Activated naive CD8-positive, alpha-beta T cell treated with anti-CD3 and anti-CD28 coated beads, Interleukin-2, amount 10 ng/mL, durations not matched to agents 7 days and 5 days (primary cell): ENCODE results near the gene RAB40B. TPM values are rescaled to one million over a fixed set of nuclear protein-coding genes. Genes with fewer than 3 reads are reported as not detected.
"Not testable (repeated sequence)": the region's sequence is repeated elsewhere in the genome, so short reads cannot be mapped to it uniquely, and the experiment has no call there.

Experiments
- ATAC-seq: fragments of 150-1000 bp; cut with Tn5 transposase; one replicate; pipeline ENCODE4 v1.10.0; 2021; ENCODE audit warnings: low read depth, moderate library complexity
- POLR2A ChIA-PET: fragments of 350-600 bp; sonication (Branson Sonifier 250); formaldehyde crosslinking; loops from one replicate; lab custom pipeline; 2021; ENCODE audit warnings: antibody characterized with exemption; lab: Charles Lee
- DNase-seq: peaks from one replicate; pipeline ENCODE4 v3.0.0; 2021
- H3K27ac Mint-ChIP-seq: one replicate; pipeline ENCODE4 v1.8.0; 2022; ENCODE audit warnings: mild to moderate bottlenecking, mixed read lengths
- H3K27me3 Mint-ChIP-seq: one replicate; pipeline ENCODE4 v1.8.0; 2022; ENCODE audit warnings: mild to moderate bottlenecking, moderate library complexity, mixed read lengths
- H3K36me3 Mint-ChIP-seq: one replicate; pipeline ENCODE4 v1.8.0; 2021; ENCODE audit warnings: mild to moderate bottlenecking, mixed read lengths
- H3K4me1 Mint-ChIP-seq: one replicate; pipeline ENCODE4 v1.8.0; 2021; ENCODE audit warnings: mixed read lengths
- H3K4me3 Mint-ChIP-seq: one replicate; pipeline ENCODE4 v1.8.0; 2022; ENCODE audit warnings: mild to moderate bottlenecking, moderate library complexity, mixed read lengths
- H3K9me3 Mint-ChIP-seq: one replicate; pipeline ENCODE4 v1.8.0; 2021; ENCODE audit warnings: mixed read lengths
- total RNA-seq, 2 experiments: library from RNA; stranded (reverse); gene quantifications; one replicate each; pipeline ENCODE4 v1.2.3, GENCODE V29; 2021

Gene RAB40B
- total RNA-seq, 2 experiments from 2014 or later: 3.3 to 3.5 TPM

- not testable (repeated sequence) for ATAC-seq, H3K27ac Mint-ChIP-seq
- POLR2A ChIA-PET: interaction anchor here (1.0 kb wide), 1 partner anchor 18 kb away, joined by 3 read pairs; no protein-coding TSS in a partner anchor
These were observed 43.9 kb downstream of the RAB40B start for GRCh38 chr17:82654611-82655010.

GRCh38 chr17:82653651-82654528 lies 44.6 kb downstream of the RAB40B start:
- no peak for DNase-seq
- POLR2A ChIA-PET: no interaction called here
- Mint-ChIP-seq H3K4me1 (no peaks in the 10 kb centered on the region), H3K36me3 (no peaks in the 10 kb centered on the region), H3K27ac (no peak overlapping the region), H3K4me3 (no peak overlapping the region), H3K27me3 (no peaks in the 10 kb centered on the region), H3K9me3 (no peaks in the 10 kb centered on the region)
- ATAC-seq: no peak

More at GRCh38 chr17:82654611-82655010, 43.9 kb downstream of the RAB40B start:
- H3K9me3 Mint-ChIP-seq, H3K36me3 Mint-ChIP-seq, H3K4me1 Mint-ChIP-seq, H3K4me3 Mint-ChIP-seq, H3K27me3 Mint-ChIP-seq, DNase-seq: not testable (repeated sequence)

- peaks cover 3% of the 10 kb centered on the region for H3K36me3 Mint-ChIP-seq
- ATAC-seq: no peak
- no peak overlapping the region for H3K4me3 Mint-ChIP-seq
- no peaks in the 10 kb centered on the region for H3K9me3 Mint-ChIP-seq
- H3K4me1 Mint-ChIP-seq: peaks cover 8% of the 10 kb centered on the region
- no peak overlapping the region for H3K27ac Mint-ChIP-seq
- no peak for DNase-seq
- H3K27me3 Mint-ChIP-seq: no peaks in the 10 kb centered on the region
- POLR2A ChIA-PET: no interaction called here
These were observed 47.8 kb downstream of the RAB40B start for GRCh38 chr17:82650723-82651122.

GRCh38 chr17:82649501-82650261 lies 48.8 kb downstream of the RAB40B start:
- Mint-ChIP-seq H3K4me3 (peak overlapping the region; percentile 57), H3K36me3 (peaks cover 6% of the 10 kb centered on the region), H3K27ac (peak overlapping the region; percentile 64), H3K9me3 (no peaks in the 10 kb centered on the region), H3K27me3 (no peaks in the 10 kb centered on the region), H3K4me1 (peaks cover 14% of the 10 kb centered on the region)
- POLR2A ChIA-PET: interaction anchor here (0.8 kb wide), 1 partner anchor 214 kb away, joined by 6 read pairs; no protein-coding TSS in a partner anchor
- DNase-seq (no peak), ATAC-seq (no peak)

GRCh38 chr17:82648742-82649331 lies 49.7 kb downstream of the RAB40B start:
- H3K27ac Mint-ChIP-seq: peak overlapping the region; percentile 68
- POLR2A ChIA-PET: no interaction called here
- peaks cover 17% of the 10 kb centered on the region for H3K4me1 Mint-ChIP-seq
- peak; percentile 65 for DNase-seq
- peaks cover 10% of the 10 kb centered on the region for H3K36me3 Mint-ChIP-seq
- H3K27me3 Mint-ChIP-seq: no peaks in the 10 kb centered on the region
- ATAC-seq: peak; percentile 8
- H3K9me3 Mint-ChIP-seq: no peaks in the 10 kb centered on the region
- peak overlapping the region; percentile 75 for H3K4me3 Mint-ChIP-seq

- Mint-ChIP-seq H3K4me3 (peak within 1 kb of the TSS; percentile 83), H3K9me3 (no peaks in the 10 kb centered on the region), H3K36me3 (peaks cover 10% of the 10 kb centered on the region), H3K4me1 (peaks cover 18% of the 10 kb centered on the region), H3K27ac (peak within 1 kb of the TSS; percentile 78), H3K27me3 (no peaks in the 10 kb centered on the region)
- DNase-seq: peak; percentile 88
- POLR2A ChIA-PET: no interaction called here
- ATAC-seq: peak; percentile 88
These were observed 50.3 kb downstream of the RAB40B start, which contains the start of gene WDR45B for GRCh38 chr17:82648165-82648668. Gene WDR45B (minus strand): TSS chr17:82648444. CDS start chr17:82648340, 104 bp downstream.

- Mint-ChIP-seq H3K27me3 (no peaks in the 10 kb centered on the region), H3K4me1 (peaks cover 18% of the 10 kb centered on the region), H3K27ac (peak overlapping the region; percentile 78), H3K9me3 (no peaks in the 10 kb centered on the region), H3K4me3 (peak overlapping the region; percentile 83), H3K36me3 (peaks cover 10% of the 10 kb centered on the region)
- peak; percentile 12 for ATAC-seq
- POLR2A ChIA-PET: no interaction called here
- no peak for DNase-seq
These were observed 50.8 kb downstream of the RAB40B start for GRCh38 chr17:82647593-82648164.

GRCh38 chr17:82645516-82645915 lies 53.0 kb downstream of the RAB40B start:
- POLR2A ChIA-PET: no interaction called here
- DNase-seq (no peak), ATAC-seq (no peak)
- Mint-ChIP-seq H3K4me1 (peaks cover 20% of the 10 kb centered on the region), H3K9me3 (no peaks in the 10 kb centered on the region), H3K4me3 (peak overlapping the region; percentile 83), H3K27me3 (no peaks in the 10 kb centered on the region), H3K36me3 (peaks cover 16% of the 10 kb centered on the region), H3K27ac (no peak overlapping the region)

GRCh38 chr17:82644148-82644547 lies 54.4 kb downstream of the RAB40B start:
- POLR2A ChIA-PET: no interaction called here
- no peaks in the 10 kb centered on the region for H3K9me3 Mint-ChIP-seq
- H3K27ac Mint-ChIP-seq: no peak overlapping the region
- DNase-seq (no peak), ATAC-seq (no peak)
- peaks cover 20% of the 10 kb centered on the region for H3K4me1 Mint-ChIP-seq
- H3K27me3 Mint-ChIP-seq: no peaks in the 10 kb centered on the region
- peaks cover 27% of the 10 kb centered on the region for H3K36me3 Mint-ChIP-seq
- no peak overlapping the region for H3K4me3 Mint-ChIP-seq

- Mint-ChIP-seq H3K27ac (no peak overlapping the region), H3K9me3 (no peaks in the 10 kb centered on the region), H3K4me1 (peaks cover 26% of the 10 kb centered on the region), H3K4me3 (no peak overlapping the region), H3K36me3 (peaks cover 34% of the 10 kb centered on the region), H3K27me3 (no peaks in the 10 kb centered on the region)
- DNase-seq (no peak), ATAC-seq (no peak)
- POLR2A ChIA-PET: no interaction called here
These were observed 56.5 kb downstream of the RAB40B start for GRCh38 chr17:82642022-82642421.

GRCh38 chr17:82640036-82640435 lies 58.5 kb downstream of the RAB40B start:
- no peak for ATAC-seq
- Mint-ChIP-seq H3K27me3 (no peaks in the 10 kb centered on the region), H3K27ac (no peak overlapping the region), H3K4me1 (peaks cover 18% of the 10 kb centered on the region), H3K9me3 (no peaks in the 10 kb centered on the region), H3K4me3 (no peak overlapping the region), H3K36me3 (peaks cover 33% of the 10 kb centered on the region)
- DNase-seq: no peak
- POLR2A ChIA-PET: no interaction called here

- peaks cover 33% of the 10 kb centered on the region for H3K36me3 Mint-ChIP-seq
- no peak overlapping the region for H3K4me3 Mint-ChIP-seq
- peaks cover 20% of the 10 kb centered on the region for H3K4me1 Mint-ChIP-seq
- H3K9me3 Mint-ChIP-seq: no peaks in the 10 kb centered on the region
- POLR2A ChIA-PET: no interaction called here
- DNase-seq: no peak
- H3K27ac Mint-ChIP-seq: no peak overlapping the region
- no peaks in the 10 kb centered on the region for H3K27me3 Mint-ChIP-seq
- no peak for ATAC-seq
These were observed 58.9 kb downstream of the RAB40B start for GRCh38 chr17:82639628-82640027.
